GM18502 (cell line): ENCODE results near the gene GRHPR.
A peak's percentile ranks its signal among the peaks of the same experiment; 100 is the strongest.
"Not testable (repeated sequence)": the region's sequence is repeated elsewhere in the genome, so short reads cannot be mapped to it uniquely, and the experiment has no call there.

ENCODE experiments used
- ATAC-seq: cut with Tn5 transposase; IDR thresholded peaks from one replicate; pipeline ENCODE4 v1.9.1; 2021; ENCODE audit warnings: mild to moderate bottlenecking; ENCODE audit not compliant: unreplicated experiment, poor library complexity

Gene GRHPR

DNA sequence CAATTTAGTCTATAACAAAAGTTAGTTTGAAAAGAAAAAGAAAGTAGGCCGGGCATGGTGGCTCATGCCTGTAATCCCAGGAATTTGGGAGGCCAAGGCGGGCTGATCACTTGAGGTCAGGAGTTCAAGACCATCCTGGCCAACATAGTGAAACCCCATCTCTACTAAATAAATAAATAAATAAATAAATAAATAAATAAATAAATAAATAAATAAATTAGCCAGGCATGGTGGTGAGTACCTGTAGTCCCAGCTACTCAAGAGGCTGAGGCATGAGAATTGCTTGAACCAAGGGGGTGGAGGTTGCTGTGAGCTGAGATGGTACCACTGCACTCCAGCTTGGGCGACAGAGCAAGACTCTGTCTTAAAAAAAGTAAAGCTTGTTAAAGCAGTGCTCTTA lies 24.5 kb upstream of the GRHPR start:
- not testable (repeated sequence) for ATAC-seq

DNA sequence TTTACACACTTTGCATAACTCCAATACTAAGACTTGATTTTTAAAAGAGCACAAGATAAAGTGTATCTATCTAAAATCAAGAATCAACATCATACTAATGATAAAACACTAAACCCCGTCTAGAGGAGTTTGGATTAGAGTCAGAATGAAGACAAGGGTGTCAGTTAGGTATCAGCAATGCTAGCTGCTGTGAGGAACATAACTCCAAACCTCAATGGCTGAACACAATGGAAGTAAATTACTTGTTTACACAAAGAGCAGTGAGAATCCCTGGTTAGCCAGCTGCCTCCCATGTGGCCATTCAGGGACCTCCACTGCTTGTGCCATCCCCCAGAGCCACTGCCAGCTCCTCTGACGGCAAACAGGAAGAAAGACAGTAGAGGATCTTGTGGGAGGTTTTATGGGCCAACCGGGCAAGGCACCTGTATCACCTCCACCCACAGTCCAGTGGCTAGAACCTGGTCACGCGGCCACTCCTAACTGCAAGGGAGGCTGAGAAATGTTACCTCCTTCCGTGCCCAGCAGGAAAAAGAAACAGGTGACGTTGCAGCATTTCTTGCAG lies 24.0 kb upstream of the GRHPR start:
- ATAC-seq: no peak

DNA sequence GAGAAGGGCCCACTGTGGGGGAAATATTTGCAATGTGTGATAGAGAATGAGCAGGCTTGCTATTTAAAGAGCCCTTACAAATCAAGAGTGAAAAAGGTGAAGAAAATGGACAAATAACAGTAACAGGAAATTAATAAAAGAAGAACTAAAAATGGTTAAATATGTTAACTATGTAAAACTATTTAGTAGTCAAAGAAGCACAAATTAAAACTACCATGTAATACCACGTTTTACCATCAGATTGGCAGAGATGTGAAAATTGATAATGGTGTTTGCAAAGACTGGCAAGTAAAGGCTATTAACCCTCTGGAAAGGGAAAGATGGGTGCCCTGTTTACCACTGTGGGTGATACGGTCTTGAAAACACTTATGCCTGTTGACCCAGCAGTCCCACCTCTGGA lies 23.2 kb upstream of the GRHPR start:
- no peak for ATAC-seq

DNA sequence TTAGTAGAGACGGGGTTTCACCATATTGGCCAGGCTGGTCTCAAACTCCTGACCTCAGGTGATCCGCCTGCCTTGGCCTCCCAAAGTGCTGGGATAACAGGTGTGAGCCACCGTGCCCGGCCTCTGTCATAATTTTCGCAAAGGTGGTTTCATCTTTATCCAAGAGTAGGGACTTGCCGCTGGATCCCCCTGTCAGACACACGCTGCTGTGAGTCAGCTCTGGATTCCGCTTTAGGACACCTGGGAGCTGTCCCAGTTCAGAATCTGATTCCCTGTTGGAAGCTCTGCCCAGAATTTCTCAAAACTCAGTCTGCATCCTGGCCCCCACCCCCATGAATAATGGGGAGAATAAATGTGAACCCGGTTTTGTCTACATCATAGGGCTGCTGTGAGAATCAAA lies 17.9 kb upstream of the GRHPR start:
- ATAC-seq: no peak

DNA sequence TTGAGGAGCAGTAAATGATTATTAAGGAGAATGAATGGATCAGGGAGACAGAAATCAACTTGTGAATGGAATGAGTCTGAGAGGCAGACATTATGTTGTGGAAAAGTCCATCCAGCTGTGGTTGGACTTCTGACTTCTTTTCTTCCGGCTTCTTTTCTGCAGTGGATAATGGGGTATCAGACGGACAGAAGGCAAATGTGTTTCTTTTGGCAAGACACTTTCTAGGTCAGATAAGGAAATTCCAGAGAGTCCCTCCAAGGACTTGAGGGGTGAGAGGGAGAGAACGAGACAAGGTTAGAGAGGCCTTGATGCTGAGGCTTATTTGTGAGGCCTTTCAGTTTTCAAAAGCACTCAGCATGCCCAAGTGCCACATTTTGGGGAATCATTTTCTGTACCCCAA lies 17.1 kb upstream of the GRHPR start:
- ATAC-seq: no peak

DNA sequence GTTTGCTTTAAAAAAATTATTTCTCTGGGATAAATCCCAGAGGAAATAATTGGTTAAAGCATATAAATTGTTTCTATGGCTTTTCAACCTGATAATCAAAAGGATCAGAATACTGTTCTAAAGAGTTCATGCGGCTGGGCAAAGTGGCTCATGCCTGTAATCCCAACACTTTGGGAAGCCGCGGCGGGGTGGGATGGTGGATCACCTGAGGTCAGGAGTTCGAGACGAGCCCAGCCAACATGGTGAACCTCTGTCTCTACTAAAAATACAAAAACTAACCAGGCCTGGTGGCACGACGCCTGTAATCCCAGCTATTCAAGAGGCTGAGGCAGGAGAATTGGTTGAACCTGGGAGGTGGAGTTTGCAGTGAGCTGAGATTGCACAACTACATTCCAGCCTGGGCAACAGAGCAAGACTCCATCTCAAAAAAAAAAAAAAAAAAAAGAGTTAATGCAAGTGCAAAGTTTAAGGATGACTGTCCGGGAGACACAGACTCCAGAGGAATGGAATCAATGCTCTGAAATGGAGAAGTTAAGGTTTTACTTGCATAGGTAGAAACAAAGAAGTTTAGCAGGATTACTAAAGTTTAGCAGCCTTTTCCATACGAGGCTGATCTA lies 16.6 kb upstream of the GRHPR start:
- no peak for ATAC-seq

DNA sequence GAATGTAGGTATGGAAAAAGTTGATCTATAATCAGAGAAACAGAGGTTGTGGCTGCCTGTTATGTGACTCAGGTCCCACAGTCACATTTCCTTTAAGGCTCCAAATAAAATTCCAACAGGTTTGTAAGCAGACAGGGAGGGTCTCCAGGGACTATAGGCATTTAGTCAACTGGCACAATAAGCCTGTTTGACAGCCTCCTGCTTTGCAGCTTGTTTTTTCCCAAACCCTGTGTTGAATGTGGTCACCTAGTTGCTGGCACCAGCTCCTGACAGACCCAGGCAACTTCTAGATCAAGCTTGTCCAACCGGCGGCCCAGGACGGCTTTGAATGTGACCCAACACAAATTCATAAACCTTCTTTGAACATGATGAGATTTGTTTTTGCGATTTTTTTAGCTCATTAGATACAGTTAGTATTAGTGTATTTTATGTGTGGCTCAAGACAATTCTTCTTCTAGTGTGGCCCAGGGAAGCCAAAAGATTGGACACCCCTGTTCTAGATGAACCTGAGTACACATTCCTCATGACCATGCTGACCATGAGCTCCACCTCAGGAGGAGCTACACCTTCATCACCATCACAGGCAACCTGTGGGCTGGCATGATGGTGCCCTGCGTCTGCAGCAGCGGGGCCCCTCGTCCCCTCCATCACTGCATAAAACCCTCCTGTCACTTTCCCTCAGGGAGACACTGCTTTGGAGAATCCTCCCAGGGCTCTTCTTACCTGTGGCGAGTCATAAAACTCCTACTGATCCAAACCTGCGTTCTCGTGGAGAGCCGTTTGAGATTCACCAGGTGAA lies 15.7 kb upstream of the GRHPR start:
- no peak for ATAC-seq

DNA sequence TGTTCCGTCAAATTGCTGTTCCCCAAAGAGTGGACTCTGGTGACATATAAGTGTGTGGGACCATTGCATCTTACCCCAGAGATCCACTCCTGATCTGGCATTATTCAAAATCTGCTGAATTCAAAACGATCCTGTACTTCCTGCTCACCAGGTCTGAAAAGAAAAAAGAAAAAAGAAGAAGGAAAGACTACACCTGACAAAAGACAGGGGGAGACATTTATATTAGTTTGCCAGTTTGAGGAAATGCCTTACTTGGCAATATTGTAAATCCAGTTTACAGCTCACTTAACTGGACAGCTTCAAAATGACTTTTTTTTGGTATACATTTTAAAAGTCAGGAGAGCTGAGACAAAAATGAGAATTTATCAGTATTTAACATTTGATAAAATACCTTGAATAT lies 15.0 kb upstream of the GRHPR start:
- ATAC-seq: no peak

DNA sequence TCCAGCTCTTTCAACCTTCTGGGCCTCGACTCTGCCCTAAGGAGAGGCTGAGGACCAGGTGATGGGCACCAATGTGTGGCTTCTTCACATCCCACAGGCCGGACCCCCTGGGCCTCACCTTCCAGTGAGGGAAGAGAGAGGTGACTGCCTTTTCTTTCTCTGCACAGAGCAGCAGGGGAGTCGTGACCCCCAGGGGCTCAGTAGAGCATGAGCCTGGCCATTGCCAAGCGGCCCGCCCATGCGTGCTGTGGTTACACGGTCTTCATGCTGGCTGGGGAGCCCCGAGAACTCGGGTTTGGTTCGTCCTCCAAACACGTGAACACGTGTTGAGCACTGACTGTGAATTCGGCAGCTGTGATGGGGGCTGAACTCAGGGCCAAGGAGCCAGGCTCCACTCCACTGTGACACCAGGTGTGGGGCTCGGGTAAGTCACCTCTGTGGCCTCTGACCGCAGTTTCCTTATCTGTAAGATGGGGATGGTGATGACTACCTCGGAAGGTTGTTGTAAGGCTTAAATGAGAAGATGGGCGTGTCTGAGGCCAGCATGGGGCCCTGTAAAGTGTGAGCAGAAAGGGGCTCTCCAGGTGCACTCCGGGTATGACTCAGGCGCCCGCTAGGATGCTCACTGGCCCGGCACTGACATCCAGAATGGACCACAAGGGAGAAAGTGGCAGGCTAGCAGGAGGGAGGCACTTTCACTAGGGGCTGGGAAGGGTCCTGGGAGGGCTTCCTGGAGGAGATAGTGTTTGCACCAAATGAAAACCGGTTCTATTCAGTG lies 13.4 kb upstream of the GRHPR start:
- ATAC-seq: peak; percentile 85

DNA sequence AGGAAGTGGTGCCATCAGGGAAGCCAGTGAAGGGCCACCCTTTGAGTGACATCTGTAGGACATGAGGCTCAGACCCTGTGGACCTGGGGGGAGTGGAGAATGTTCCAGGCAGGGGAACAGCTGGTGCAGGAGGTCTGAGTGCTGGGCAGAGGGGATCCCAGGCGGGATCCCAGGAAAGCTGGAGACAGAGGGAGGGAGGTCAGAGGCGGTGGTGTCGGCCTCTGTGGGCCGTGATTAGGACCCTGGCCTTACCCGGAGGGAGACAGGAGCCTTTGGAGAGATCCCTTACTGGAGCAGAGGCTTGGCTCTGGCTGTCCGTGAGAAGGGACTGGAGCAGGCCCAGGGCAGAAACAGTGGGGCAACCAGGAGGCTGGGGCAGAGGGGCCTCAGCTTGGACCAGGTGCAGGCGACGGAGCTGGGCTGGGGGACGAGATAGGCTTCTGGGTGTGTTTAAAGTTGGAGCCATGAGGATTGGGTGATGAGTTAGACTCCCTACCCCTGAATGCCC lies 12.1 kb upstream of the GRHPR start:
- ATAC-seq: no peak

DNA sequence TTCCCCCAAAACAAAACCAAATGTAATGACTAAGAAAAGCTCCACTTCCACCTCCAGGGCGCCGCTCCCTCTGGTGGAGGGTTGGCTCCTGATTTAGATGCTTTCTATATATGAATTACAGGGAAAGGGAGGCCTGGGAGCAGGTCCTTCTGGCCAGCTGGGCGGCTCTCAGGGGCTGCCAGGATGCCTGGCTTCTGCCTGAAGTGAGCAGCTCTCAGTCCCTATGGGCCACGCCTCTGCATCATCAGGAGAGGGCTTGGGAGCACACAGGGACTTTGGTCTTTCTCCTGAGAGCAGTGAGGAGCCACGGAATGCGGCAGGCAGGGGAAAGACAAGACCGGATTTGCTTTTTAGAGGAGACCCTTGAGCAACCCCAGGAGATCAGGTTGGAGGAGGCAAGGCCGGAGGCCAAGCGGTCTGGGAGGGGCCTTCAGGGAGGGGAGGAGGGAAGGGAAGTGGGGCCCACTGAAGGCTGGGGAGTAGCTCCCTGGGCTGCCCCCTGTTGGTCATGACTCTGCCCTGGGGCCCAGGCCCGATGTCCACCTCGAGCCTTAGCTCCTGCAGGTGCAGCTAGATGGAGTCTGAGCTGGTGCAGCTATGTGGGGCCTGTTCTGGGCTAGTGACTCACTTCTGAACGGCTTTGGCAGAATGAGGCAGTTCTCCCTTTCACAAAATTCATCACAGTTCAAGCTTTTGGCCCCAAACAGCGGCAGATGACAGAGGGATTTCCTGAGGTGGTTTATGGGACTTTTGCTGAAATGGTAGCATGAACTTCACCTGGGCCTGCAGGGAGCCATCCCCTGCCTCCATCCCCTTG lies 11.3 kb upstream of the GRHPR start:
- ATAC-seq: peak; percentile 23

DNA sequence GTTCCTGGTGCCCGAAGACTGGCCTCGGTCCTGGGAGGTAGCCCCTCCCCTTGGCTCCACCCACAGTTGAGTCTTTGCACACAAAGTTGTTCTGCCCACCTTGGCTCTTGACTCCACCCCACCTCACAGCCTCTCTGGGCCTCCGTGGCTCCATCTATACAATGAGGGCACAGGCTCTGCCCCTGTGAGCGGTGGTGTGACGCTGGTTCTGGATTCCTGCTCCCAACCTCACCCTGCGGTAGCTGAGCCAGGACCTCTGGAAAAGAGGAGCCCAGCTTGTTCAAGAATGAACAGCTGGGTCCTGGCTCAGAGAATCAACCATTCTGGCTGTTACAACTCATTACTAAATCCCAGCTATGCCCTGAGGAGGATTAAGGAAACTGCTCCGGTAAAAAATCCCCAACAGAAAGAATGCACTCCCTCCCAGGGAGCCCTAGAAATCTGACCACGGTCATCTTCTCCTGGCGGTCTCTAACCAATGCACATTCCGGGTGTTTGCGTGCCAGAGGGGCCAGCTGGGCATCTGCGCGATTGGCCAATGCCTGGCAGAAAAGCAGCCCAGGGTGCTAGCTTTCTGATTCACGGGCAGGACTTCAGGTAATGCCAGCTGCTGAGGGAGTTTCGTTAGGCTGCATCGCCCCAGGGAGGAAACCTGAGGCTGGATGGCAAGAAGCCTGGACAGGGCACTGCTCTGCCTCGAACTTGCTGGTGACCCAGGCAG lies 9.9 kb upstream of the GRHPR start:
- no peak for ATAC-seq

DNA sequence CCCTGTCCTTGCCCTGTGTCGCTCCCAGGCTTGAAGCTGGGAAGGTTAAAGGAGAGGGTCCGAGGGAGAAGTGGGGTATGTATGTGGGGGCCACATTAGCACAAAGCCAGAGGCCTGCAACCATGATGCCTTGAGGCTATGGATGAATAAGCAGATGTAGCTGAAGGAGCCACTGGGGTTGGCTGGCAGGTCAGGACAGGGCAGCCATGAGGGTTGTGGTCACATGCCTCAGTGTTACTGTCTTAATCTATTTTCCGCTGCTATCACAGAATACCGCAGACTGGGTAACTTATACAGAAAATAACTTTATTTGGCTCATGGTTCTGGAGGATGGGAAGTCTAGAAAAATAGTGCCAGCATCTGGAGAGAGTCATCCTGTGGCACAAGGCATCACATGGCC lies 9.2 kb upstream of the GRHPR start:
- ATAC-seq: no peak

DNA sequence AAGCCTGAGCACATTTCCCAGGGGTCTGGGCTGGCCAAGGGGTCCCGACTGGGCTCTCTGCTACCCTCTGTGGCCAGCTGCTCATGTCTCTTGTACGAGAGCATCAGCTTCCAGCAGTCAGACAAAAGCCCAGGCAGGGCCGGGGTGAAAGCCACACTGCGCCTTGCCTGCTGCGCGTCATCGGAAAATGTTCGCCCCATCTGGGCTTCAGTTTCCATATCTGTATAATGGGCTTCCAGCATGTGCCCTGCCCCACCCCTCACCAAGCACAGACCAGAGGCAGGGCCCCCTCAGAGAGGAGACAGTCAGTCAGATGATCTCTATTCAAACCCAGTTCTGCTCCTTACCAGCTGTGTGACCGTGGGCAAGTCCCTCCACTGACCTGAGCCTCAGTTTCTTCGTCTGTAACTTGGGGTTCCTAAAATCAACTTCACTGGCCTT lies 8.0 kb upstream of the GRHPR start:
- no peak for ATAC-seq

DNA sequence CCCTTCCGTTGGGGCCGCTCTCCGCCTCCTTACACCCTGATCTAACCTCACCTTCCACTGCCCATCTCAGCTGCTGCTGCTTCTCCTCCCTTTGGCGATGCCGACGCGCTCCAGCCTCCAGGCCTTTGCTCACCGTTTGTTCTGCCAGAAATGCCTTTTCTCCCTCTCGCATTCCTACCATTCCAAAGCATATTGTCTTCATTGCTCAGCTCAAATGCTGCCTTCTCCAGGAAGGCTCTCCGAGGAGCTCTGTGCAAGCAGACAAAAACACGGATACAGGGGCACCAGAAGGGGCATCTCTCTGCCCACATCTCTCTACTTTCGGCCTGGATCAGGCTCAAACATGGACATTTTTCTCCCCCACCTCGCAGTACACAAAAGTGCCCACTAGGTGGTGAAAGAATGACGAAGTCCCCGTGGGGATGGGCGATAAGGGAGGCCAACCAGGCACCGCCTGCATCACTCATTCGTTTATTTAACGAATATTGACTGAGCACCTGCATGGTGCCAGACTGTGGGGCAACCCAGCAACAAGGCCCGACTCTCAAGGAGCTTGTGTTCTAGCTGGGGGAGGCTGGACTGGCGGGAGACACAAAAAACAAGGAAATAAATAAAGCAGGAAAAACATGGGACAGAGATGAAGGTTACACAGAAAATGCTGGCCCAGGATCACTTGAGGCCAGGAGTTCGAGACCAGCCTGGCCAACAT lies 7.3 kb upstream of the GRHPR start:
- peak; percentile 28 for ATAC-seq

DNA sequence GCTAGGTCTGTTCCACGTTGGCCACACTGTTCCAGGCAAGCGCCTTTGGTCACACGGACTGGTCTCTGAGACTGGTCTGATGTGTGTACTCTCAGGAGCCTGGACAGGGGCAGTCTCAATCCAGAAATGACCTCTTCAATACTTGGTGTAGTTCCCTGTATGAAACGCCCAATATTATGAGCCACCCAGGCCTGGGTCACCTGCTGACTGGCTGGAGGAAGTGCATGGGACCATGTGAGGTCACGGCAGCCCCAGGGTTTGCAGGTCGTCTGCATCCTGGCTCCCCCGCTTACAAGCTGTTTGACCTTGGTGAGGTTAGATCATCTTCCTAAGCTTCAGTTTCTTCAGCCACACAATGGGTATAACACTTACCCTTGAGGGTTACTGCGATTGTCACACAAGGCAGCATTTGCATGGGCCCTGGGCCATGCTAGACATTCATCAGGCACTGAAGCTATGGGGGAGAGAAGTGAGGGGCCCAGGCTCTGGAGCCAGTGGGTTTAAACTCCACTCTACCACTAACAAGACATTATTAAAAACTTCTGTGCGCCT lies 5.2 kb upstream of the GRHPR start:
- ATAC-seq: no peak

DNA sequence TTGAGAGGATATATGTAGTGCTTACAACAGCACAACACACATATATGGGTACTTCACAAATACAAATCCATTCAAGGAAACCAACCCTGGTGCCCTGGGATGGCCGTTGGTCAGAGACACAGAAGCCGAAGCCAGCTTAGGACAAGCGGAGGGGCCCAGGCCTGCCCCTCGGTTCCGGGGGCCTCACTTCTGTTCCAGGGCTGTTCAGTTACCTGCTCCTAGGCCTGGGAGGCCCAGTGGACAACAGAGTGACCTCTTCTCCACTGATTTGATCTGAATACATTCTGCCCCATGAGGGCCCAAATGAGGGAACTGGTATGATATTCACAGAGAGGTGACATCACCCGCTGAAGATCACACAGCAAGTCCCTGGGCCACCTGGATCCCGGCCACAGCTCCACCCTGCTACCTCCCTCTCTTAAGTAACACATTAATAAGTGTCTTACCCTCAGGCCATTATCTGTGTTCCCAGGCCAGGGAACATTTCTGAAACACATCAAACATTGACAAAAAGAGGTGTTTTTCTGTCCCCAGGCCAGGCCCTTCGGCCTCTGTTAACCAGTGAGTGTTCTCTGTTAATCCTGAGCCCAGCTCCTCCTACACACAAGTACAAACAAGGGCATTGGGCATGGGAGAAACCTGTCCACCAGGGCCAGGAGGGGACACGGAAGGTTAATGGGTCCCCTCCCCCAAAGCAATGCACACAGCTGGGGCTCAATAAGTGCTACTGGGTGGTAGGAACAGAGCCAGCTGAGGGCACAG lies 4.5 kb upstream of the GRHPR start:
- ATAC-seq: no peak

DNA sequence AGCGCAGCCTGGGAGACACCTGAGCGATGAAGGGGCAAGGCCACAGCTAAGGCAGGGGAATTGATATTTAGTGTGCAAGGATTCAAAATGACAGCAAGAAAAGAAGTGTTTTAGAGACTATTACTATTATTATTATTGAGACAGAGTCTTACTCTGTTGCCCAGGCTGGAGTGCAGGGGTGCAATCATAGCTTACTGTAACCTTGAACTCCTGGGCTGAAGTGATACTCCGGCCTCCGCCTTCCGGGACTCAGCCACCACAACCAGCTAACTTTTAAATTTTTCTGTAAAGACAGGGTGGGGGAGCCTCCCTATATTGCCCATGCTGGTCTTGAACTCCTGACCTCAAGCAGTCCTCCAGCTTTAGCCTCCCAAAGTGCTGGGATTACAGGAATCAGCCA lies 3.3 kb upstream of the GRHPR start:
- ATAC-seq: no peak
